ENCODE data around the gene KRTCAP2.
"Not testable (repeated sequence)": the region's sequence is repeated elsewhere in the genome, so short reads cannot be mapped to it uniquely, and the experiment has no call there.

Gene KRTCAP2

GRCh38 chr1:155172732-155173477 is at the start of gene KRTCAP2:
Gene KRTCAP2 (minus strand): TSS chr1:155173304. CDS start chr1:155173224, 80 bp downstream.
- H3K4me3 ChIP-seq (ENCODE audit: low read length) = peak within 1 kb of the TSS; percentile 78
- H2AFZ ChIP-seq (ENCODE audit: low read depth, low read length) = no peak within 1 kb of the TSS
- no peaks in the 10 kb centered on the region for H3K27me3 ChIP-seq (ENCODE audit: insufficient read depth, low read length)
- H3K4me1 ChIP-seq (ENCODE audit: insufficient read depth, low read length) = peaks cover 25% of the 10 kb centered on the region
- H3K9me3 ChIP-seq (ENCODE audit: low read length) = no peaks in the 10 kb centered on the region
- H3K36me3 ChIP-seq (ENCODE audit: insufficient read depth, low read length) = peaks cover 20% of the 10 kb centered on the region

GRCh38 chr1:155220211-155220965 is 47.3 kb upstream of the KRTCAP2 start:
- H3K4me3 ChIP-seq (ENCODE audit: low read length); H2AFZ ChIP-seq (ENCODE audit: low read depth, low read length); H3K4me1 ChIP-seq (ENCODE audit: insufficient read depth, low read length); H3K27me3 ChIP-seq (ENCODE audit: insufficient read depth, low read length); H3K9me3 ChIP-seq (ENCODE audit: low read length): not testable (repeated sequence)
- H3K36me3 ChIP-seq (ENCODE audit: insufficient read depth, low read length) = peaks cover 31% of the 10 kb centered on the region

- Histone ChIP-seq H2AFZ (ENCODE audit: low read depth, low read length) (no peak overlapping the region), H3K9me3 (ENCODE audit: low read length) (no peaks in the 10 kb centered on the region), H3K4me3 (ENCODE audit: low read length) (no peak overlapping the region), H3K27me3 (ENCODE audit: insufficient read depth, low read length) (no peaks in the 10 kb centered on the region), H3K4me1 (ENCODE audit: insufficient read depth, low read length) (no peaks in the 10 kb centered on the region), H3K36me3 (ENCODE audit: insufficient read depth, low read length) (peaks cover 28% of the 10 kb centered on the region)
Measured at GRCh38 chr1:155219592-155220031, 46.5 kb upstream of the KRTCAP2 start.

- H2AFZ ChIP-seq (ENCODE audit: low read depth, low read length) = no peak overlapping the region
- no peaks in the 10 kb centered on the region for H3K27me3 ChIP-seq (ENCODE audit: insufficient read depth, low read length)
- H3K4me1 ChIP-seq (ENCODE audit: insufficient read depth, low read length) = no peaks in the 10 kb centered on the region
- no peaks in the 10 kb centered on the region for H3K9me3 ChIP-seq (ENCODE audit: low read length)
- H3K4me3 ChIP-seq (ENCODE audit: low read length) = no peak overlapping the region
- peaks cover 24% of the 10 kb centered on the region for H3K36me3 ChIP-seq (ENCODE audit: insufficient read depth, low read length)
Measured at GRCh38 chr1:155218854-155219591, 45.9 kb upstream of the KRTCAP2 start.

- not testable (repeated sequence) for H3K4me1 ChIP-seq (ENCODE audit: insufficient read depth, low read length); H2AFZ ChIP-seq (ENCODE audit: low read depth, low read length); H3K9me3 ChIP-seq (ENCODE audit: low read length); H3K4me3 ChIP-seq (ENCODE audit: low read length); H3K27me3 ChIP-seq (ENCODE audit: insufficient read depth, low read length)
- peaks cover 27% of the 10 kb centered on the region for H3K36me3 ChIP-seq (ENCODE audit: insufficient read depth, low read length)
Measured at GRCh38 chr1:155214702-155215101, 41.6 kb upstream of the KRTCAP2 start.

- H3K9me3 ChIP-seq (ENCODE audit: low read length); H3K27me3 ChIP-seq (ENCODE audit: insufficient read depth, low read length); H3K4me3 ChIP-seq (ENCODE audit: low read length); H2AFZ ChIP-seq (ENCODE audit: low read depth, low read length): not testable (repeated sequence)
- peaks cover 22% of the 10 kb centered on the region for H3K4me1 ChIP-seq (ENCODE audit: insufficient read depth, low read length)
- peaks cover 20% of the 10 kb centered on the region for H3K36me3 ChIP-seq (ENCODE audit: insufficient read depth, low read length)
Measured at GRCh38 chr1:155212051-155212440, 38.9 kb upstream of the KRTCAP2 start.

- not testable (repeated sequence) for H3K27me3 ChIP-seq (ENCODE audit: insufficient read depth, low read length); H3K4me3 ChIP-seq (ENCODE audit: low read length); H3K9me3 ChIP-seq (ENCODE audit: low read length); H2AFZ ChIP-seq (ENCODE audit: low read depth, low read length)
- peaks cover 17% of the 10 kb centered on the region for H3K36me3 ChIP-seq (ENCODE audit: insufficient read depth, low read length)
- H3K4me1 ChIP-seq (ENCODE audit: insufficient read depth, low read length) = peaks cover 24% of the 10 kb centered on the region
Measured at GRCh38 chr1:155211381-155212050, 38.4 kb upstream of the KRTCAP2 start.

GRCh38 chr1:155210314-155211104 is 37.4 kb upstream of the KRTCAP2 start:
- peak overlapping the region; percentile 66 for H3K4me3 ChIP-seq (ENCODE audit: low read length)
- peaks cover 30% of the 10 kb centered on the region for H3K4me1 ChIP-seq (ENCODE audit: insufficient read depth, low read length)
- no peak overlapping the region for H2AFZ ChIP-seq (ENCODE audit: low read depth, low read length)
- no peaks in the 10 kb centered on the region for H3K27me3 ChIP-seq (ENCODE audit: insufficient read depth, low read length)
- peaks cover 15% of the 10 kb centered on the region for H3K36me3 ChIP-seq (ENCODE audit: insufficient read depth, low read length)
- H3K9me3 ChIP-seq (ENCODE audit: low read length) = no peaks in the 10 kb centered on the region

- no peaks in the 10 kb centered on the region for H3K9me3 ChIP-seq (ENCODE audit: low read length)
- peak overlapping the region; percentile 36 for H2AFZ ChIP-seq (ENCODE audit: low read depth, low read length)
- H3K36me3 ChIP-seq (ENCODE audit: insufficient read depth, low read length) = peaks cover 15% of the 10 kb centered on the region
- H3K4me3 ChIP-seq (ENCODE audit: low read length) = peak overlapping the region; percentile 66
- H3K27me3 ChIP-seq (ENCODE audit: insufficient read depth, low read length) = no peaks in the 10 kb centered on the region
- peaks cover 30% of the 10 kb centered on the region for H3K4me1 ChIP-seq (ENCODE audit: insufficient read depth, low read length)
Measured at GRCh38 chr1:155209312-155209721, 36.2 kb upstream of the KRTCAP2 start.

- peaks cover 15% of the 10 kb centered on the region for H3K36me3 ChIP-seq (ENCODE audit: insufficient read depth, low read length)
- peak within 1 kb of the TSS; percentile 36 for H2AFZ ChIP-seq (ENCODE audit: low read depth, low read length)
- H3K4me1 ChIP-seq (ENCODE audit: insufficient read depth, low read length) = peaks cover 30% of the 10 kb centered on the region
- H3K4me3 ChIP-seq (ENCODE audit: low read length) = peak within 1 kb of the TSS; percentile 66
- no peaks in the 10 kb centered on the region for H3K9me3 ChIP-seq (ENCODE audit: low read length)
- H3K27me3 ChIP-seq (ENCODE audit: insufficient read depth, low read length) = no peaks in the 10 kb centered on the region
Measured at GRCh38 chr1:155208541-155209311, 35.6 kb upstream of the KRTCAP2 start, which contains the start of gene MTX1. Gene MTX1 (plus strand): TSS chr1:155208695. CDS start chr1:155208805, 110 bp downstream.

- Histone ChIP-seq H3K36me3 (ENCODE audit: insufficient read depth, low read length) (peaks cover 21% of the 10 kb centered on the region), H3K4me1 (ENCODE audit: insufficient read depth, low read length) (peaks cover 30% of the 10 kb centered on the region), H3K4me3 (ENCODE audit: low read length) (peak within 1 kb of the TSS; percentile 66), H3K9me3 (ENCODE audit: low read length) (no peaks in the 10 kb centered on the region), H3K27me3 (ENCODE audit: insufficient read depth, low read length) (no peaks in the 10 kb centered on the region), H2AFZ (ENCODE audit: low read depth, low read length) (no peak within 1 kb of the TSS)
Measured at GRCh38 chr1:155207806-155208540, 34.9 kb upstream of the KRTCAP2 start, which contains the start of gene THBS3. Gene THBS3 (minus strand): TSS chr1:155207897. CDS start chr1:155207876, 21 bp downstream.
